GM19463 (cell line): Measurements from ENCODE around the gene ANKS1B.
"Not testable (repeated sequence)": the region's sequence is repeated elsewhere in the genome, so short reads cannot be mapped to it uniquely, and the experiment has no call there.

Experiments
- ATAC-seq: cut with Tn5 transposase; IDR thresholded peaks from one replicate; pipeline ENCODE4 v1.9.1; 2021; ENCODE audit warnings: mild to moderate bottlenecking, moderate library complexity; ENCODE audit not compliant: unreplicated experiment

ANKS1B gene

DNA sequence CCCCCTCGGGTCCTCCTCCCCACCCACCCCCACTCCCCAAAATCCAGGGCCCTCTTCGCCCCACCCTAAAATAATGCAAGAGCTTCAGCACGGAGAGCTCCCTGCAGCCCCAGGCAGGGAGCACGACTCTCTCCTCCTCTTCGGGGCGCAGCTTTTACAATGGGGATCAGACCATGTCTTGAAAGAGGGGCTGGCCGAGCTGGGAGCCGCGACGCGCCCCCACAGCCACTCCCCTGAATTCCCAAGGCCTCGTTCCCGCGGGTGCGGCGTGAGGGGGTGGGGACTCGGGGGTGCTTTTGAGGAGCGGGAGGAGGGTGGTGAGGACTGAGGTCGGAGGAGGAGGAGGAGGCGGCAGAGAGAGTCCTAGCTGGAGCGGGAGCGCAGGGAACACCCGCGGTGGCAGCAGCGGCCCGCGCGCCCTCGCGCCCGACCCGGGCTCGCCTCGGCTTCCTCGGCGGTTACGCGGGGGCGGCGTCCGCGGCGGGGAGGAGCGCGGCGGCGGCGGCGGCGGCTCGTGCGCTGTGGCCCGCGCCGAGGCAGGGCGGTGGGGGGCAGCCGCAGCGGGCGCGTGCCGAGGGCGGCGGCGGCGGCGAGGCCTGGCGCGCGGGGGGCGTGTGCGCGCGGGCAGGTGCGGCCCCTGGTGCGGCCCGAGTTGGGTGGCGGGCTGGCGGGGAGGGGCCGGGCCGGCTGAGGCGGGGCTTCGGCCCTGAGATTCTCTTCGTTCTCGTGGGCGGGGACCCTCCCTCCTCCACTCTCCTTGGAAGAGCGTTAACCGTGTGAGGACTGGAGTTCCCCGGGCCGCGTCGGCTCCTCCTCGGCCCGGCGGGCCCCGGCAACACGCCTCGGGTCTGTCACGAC is at the start of gene ANKS1B:
Gene ANKS1B, minus strand, starts transcription at position 666 of the 858 bp plus-strand sequence. CDS start 699 bp downstream, outside the sequence.
- peak; percentile 69 for ATAC-seq

DNA sequence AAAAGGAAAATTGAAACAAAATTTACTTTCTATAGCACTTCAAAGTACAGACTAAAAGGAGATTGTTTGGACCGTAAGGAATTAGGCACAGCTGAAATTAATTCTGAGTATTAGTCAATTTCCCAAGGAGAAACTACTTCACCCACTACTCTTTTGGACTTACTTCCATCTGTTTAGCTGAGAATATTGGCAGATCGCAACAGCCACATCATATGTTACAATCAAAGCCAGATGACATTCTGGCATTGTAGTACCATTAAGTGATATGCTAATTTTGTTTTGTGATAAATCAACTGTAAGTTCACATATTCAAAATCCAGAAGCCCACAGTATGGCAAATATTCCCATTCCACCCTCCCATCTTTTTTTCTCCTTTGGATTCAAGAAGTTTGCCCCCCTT is 47.1 kb upstream of the ANKS1B start:
- ATAC-seq: no peak

- no peak for ATAC-seq
These were observed 42.9 kb upstream of the ANKS1B start for GRCh38 chr12:100027671-100028070.

- ATAC-seq: no peak
These were observed 41.5 kb upstream of the ANKS1B start for GRCh38 chr12:100026241-100026640.

DNA sequence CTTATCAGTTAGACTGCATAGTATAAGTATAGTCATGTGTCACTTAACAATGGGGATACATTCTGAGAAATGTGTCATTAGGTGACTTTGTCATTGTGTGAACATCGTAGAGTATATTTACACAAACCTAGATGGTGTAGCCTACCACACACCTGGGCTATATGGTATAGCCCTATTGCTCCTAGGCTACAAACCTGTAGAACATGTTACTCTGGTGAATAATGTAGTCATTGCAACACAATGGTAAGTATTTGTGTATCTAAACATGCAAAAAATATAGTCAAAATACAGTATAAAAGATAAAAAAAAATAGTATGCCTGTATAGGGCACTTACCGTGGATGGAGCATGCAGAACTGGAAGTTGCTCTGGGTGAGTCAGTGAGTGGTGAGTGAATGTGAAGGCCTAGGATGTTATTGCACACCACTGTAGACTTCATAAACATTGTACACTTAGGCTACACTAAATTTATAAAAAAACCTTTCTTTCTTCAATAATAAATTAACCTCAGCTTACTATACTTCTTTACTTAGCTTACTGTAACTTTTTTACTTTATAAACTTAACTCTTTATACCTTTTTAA is 40.3 kb upstream of the ANKS1B start:
- ATAC-seq: no peak

- no peak for ATAC-seq
These were observed 35.6 kb upstream of the ANKS1B start for GRCh38 chr12:100020370-100020769.

GRCh38 chr12:100017056-100017455 is 32.3 kb upstream of the ANKS1B start:
- no peak for ATAC-seq

GRCh38 chr12:100016304-100016703 is 31.6 kb upstream of the ANKS1B start:
- ATAC-seq: not testable (repeated sequence)

DNA sequence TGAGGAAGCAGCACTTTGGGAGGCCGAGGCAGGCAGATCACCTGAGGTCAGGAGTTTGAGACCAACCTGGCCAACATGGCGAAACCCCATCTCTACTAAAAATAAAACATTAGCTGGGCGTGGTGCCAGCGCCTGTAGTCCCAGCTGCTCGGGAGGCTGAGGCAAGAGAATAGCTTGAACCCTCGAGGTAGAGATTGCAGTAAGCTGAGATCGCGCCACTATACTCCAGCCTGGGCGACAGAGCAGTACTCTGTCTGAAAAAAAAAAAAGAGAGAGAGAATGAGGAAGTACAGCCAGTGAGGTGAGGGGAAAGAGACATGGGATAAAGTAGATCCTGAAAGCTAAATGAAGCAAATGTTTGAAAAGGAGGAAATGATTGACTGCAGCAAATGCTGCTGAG is 21.1 kb upstream of the ANKS1B start:
- not testable (repeated sequence) for ATAC-seq

DNA sequence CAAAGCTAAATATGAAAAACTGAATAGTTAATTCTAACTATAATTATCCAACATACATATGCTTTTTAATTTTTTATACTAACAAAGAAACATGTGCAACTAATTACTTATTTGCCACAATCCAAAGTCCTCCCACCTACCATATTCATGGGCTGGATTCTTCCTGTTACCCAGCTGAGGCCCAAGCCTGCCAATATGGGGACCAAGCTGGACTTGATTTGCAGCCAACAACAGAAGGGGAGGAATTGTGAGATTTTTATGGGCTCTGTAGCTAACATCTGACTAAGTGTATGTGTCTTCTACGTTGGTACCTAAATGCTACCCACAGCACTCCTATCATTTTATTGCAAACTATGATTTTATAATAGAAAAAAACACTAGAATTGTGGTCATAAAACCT is 13.1 kb upstream of the ANKS1B start:
- no peak for ATAC-seq

- ATAC-seq: no peak
These were observed 11.4 kb upstream of the ANKS1B start for GRCh38 chr12:99996095-99996494.

- no peak for ATAC-seq
These were observed 895 bp upstream of the ANKS1B start for GRCh38 chr12:99985631-99986030.

DNA sequence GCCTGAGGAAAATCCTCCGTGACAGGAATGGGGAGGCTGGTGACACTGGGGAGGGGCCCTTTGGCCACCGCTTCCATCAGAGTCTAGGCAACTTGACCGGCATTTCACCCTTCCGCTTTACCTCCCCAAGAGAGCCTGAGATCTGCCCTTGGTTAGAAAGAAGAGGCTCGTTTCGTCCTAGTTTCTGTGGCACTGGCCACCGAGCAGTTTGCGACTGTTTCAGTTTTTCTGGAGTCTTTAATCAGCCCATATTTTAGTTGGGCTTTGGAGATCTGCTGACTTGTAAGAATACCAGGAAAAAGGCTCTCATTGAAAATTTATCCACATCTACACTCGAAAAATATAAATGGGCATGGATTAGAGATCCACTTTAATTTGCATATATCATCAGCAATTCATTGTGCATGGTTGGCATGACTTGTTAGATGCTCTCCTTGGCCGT is 414 bp upstream of the ANKS1B start:
- ATAC-seq: peak; percentile 42

DNA sequence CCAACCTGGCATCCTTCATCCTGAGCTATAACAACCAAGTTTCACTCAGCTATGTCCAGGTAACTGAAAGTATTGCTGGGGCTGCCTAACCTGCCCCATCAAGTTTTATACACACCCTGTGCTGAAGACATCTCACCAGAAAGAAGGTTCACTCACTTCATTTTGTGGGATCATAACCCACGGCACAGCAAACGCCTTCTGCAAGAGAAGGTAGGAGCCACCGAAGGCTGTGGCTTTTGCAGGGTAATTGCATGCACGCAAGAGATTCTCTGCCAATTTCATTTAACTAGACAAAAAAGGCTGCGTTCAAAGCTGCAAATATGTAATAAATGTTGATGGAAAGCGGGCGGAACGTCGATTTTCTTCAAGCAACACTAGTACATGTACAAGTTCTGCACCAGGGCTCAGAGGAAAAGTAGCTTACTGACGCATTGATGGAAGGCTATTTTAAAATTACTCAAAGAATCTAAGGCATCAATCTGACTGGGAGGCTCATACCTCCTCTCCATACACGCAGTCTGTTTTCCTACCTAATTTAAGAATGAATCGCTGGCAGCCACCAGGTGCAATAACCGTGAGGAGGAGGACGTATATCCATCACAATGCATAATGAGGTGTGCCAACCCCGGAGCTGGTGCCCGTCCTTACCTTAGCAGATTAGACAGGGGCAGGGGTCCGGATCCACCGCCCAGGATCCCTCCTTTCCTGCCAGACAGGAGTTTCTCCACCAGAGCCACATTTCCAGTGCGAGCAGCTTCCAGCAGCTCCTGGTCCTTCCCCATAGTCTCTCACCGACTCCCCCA is 1.1 kb downstream of the ANKS1B start:
- no peak for ATAC-seq

DNA sequence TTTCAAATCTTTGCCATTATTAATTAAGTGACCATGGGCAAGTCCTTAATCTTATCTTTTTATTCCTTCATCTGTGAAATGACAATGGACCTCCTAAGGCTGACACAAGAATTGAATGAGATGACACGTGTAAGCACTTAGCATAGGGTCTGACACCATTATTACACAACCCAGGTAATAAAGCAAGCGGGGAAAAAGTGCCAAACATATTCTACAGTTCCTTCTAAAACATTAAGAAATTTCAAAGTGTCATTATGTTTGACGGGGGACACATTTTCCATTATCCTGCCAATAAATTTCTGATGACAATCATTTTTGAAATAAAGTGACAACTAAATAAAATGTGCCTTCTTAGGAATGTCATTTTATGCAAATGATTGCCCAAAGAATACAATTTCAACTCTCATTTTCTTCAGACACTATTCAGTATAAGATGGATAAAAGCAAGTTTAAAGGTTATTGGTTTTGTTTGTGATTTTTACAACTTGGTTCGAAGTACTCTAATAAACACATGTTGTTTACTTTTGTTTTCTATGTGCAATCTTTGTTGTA is 3.0 kb downstream of the ANKS1B start:
- ATAC-seq: no peak

DNA sequence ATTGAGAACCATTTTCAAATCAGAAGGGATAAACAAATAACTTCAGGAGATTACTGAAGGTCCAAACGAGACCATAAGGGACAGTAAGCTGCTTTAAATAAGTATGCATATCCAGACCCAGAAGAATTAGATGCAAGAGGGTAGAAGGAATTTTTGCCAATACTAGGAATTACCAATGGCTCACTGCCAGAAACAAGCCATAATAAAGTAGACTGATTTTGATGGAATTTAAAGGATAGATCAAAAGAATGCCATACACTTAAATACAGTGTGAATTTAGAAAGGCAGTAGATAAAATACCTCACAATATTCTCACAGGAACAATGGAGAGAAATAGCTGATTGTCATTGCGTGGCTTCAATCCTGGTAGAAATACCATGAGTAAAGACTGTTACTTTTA is 5.3 kb downstream of the ANKS1B start:
- no peak for ATAC-seq

- ATAC-seq: no peak
These were observed 6.6 kb downstream of the ANKS1B start for GRCh38 chr12:99978152-99978551.

- ATAC-seq: no peak
These were observed 7.2 kb downstream of the ANKS1B start for GRCh38 chr12:99977550-99977949.

DNA sequence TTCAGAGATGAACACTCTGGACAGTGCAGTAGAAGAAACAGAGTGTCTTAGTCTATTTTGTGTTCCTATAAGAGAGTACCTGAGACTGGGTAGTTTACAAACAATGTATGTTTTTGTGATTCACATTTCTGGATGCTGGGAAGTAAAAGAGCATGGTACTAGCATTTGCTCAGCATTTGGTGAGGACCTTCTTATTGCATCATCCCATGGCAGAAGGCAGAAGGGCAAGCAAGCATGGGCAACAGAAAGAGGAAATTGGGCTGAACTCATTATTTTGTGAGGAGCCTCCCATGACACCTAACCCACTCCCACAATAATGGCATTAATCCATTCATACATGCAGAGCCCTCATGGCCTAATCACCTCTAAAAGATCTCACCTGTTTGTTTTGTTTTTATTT is 8.0 kb downstream of the ANKS1B start:
- no peak for ATAC-seq

GRCh38 chr12:99975321-99975720 is 9.4 kb downstream of the ANKS1B start:
- ATAC-seq: no peak

DNA sequence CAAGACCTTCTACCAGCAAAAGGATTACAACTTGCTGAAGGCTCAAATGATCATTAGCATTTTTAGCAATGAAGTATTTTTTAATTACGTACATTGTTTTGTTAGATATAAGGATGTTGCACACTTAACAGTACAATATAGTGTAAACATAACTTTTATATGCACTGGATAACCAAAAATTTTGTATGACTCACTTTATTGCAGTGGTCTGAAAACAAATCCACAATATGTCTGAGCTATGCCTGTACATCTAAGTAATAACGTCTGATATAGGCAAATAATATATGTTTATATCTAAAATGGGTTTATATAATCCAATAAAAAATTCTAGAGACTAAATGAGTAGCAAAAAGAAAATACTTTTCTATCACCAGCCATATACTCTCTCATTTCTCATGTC is 10.6 kb downstream of the ANKS1B start:
- ATAC-seq: no peak
